HT1080 (cell line): ENCODE measurements around the gene TEX54. TPM values are rescaled to one million over a fixed set of nuclear protein-coding genes. Genes with fewer than 3 reads are reported as not detected.

Experiments used
- DNase-seq: peaks from one replicate; pipeline ENCODE4 v3.0.0-alpha.2; 2015; ENCODE audit warnings: low read depth
- small RNA-seq: library from RNA; depleted of rRNA; stranded (forward); fragments of <200 nt; gene quantifications from one replicate; pipeline ENCODE3, GENCODE V24; 2014
- total RNA-seq: library from RNA; depleted of rRNA; stranded (reverse); fragments of >200 nt; shearing (Covaris generic); gene quantifications from 2 replicates; pipeline ENCODE4 v1.2.3, GENCODE V29; 2014; rRNA removed

TEX54 gene
- total RNA-seq, 1 experiment from 2014 or later = 0.66 TPM

DNA sequence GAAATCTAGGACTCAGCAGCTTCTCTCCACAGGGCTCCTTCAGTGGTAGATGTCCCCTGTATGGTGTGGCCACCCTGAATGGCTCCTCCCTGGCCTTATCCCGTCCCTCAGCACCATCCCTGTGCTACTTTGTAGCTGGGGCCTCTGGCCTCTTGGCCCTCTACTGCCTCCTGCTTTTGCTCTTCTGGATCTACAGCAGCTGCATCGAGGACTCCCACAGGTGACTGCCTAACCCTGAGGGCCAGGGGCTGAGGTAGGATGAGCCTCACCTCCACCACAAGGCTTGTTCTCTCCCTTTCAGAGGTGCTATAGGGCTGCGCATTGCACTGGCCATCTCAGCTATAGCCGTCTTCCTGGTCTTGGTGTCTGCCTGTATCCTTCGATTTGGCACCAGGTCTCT, 43.6 kb downstream of the TEX54 start:
- no peak for DNase-seq

DNA sequence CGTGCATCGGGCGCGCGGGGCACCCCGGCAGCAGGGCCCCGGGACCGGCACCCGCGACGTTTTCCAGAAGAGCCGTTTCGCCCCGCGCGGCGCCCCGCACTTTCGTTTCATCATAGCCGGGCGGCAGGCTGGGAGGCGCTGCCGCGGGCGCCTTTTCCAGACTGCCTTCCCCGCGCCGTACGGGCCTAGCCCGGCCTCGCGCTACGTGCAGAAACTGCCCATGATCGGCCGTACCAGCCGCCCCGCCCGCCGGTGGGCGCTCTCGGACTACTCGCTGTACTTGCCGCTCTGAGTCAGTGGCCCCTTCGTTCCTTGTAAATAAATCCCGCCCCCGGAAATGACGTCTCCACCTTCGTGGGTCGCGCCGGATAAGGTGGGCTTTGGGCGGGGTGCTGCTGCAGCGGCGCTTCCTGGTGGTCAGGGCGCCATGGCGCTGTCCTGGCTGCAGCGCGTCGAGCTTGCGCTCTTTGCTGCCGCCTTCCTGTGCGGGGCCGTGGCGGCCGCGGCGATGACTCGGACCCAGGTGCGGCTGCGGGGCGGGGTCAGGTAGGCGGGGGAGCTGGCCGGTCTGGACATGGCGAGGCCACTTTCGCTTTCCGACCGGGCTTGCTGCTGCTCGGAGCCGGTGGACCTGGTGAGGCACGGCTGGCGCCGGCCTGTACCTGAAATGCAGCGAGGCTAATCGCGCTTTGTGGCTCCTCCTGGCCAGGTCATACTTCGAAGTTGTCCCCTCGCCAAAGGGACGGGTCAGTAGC, 45.5 kb downstream of the TEX54 start, which contains the start of gene TMEM179B:
Gene TMEM179B (plus strand): TSS at position 398 of the 755 bp plus-strand sequence. CDS start 30 bp downstream, at position 428.
- DNase-seq = peak; percentile 98

DNA sequence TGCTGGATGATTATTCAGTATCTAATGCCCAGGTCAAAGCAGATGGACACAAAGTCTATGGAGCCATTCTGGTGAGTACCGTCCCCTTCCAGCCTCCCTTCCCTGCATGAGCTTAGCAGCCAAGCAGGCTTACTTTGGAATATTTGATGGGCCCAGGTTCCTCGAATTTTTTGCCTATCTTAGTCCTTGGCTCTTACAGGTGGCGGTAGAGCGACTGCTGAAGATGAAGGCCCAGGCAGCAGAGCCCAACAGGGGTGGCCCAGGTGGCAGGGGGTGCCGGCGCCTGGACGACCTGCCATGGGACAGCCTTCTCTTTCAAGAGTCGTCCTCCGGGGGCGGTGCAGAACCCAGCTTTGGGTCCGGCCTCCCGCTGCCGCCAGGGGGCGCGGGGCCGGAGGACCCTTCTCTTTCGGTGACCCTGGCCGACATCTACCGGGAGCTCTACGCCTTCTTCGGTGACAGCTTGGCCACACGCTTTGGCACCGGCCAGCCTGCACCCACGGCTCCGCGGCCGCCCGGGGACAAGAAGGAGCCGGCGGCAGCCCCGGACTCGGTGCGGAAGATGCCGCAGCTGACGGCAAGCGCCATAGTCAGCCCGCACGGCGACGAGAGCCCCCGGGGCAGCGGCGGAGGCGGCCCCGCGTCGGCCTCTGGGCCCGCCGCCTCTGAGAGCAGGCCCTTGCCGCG, 46.2 kb downstream of the TEX54 start:
- DNase-seq = peak; percentile 82

- DNase-seq = no peak
Measured at GRCh38 chr11:62782753-62783152, 49.9 kb downstream of the TEX54 start.

Small RNAs within 50 kb of the gene (small RNA-seq; reads per million reads assigned to genes)
- not detected for gene MIR6514
- gene RF00099 = not detected
- not detected for gene RNU6-118P
- gene SNORD22 = not detected
- gene SNORD26 = not detected
- not detected for gene SNORD27
- gene SNORD28 = not detected
- 6,003 reads per million, percentile 99 among the genes with 10 or more reads in this experiment for gene SNORD30

Other genes with a start within 250 kb of the TEX54 start
- 19.6 and 21.0 TPM in 2 replicates for gene TUT1, start 241.3 kb downstream of the TEX54 start, total RNA-seq
- 179 and 193 TPM in 2 replicates for gene MTA2, start 231.0 kb downstream of the TEX54 start, total RNA-seq
- gene EML3, start 220.1 kb downstream of the TEX54 start, total RNA-seq = 27.5 and 28.7 TPM in 2 replicates
- gene ROM1, start 219.6 kb downstream of the TEX54 start, total RNA-seq = 3.3 and 7.7 TPM in 2 replicates
- 63.8 and 67.2 TPM in 2 replicates for gene B3GAT3, start 210.9 kb downstream of the TEX54 start, total RNA-seq
- 191 and 221 TPM in 2 replicates for gene GANAB, start 186.2 kb downstream of the TEX54 start, total RNA-seq
- 33.8 and 41.9 TPM in 2 replicates for gene INTS5, start 179.5 kb downstream of the TEX54 start, total RNA-seq
- 239 and 266 TPM in 2 replicates for gene C11orf98, start 167.6 kb downstream of the TEX54 start, total RNA-seq
- gene CSKMT, start 167.5 kb downstream of the TEX54 start, total RNA-seq = 31.0 and 33.5 TPM in 2 replicates
- gene UQCC3, start 161.2 kb downstream of the TEX54 start, total RNA-seq = 28.6 and 38.0 TPM in 2 replicates
- 4.8 and 6.6 TPM in 2 replicates for gene LBHD1, start 160.6 kb downstream of the TEX54 start, total RNA-seq
- 128 and 144 TPM in 2 replicates for gene UBXN1, start 153.8 kb downstream of the TEX54 start, total RNA-seq
- 0.13 and 0.20 TPM in 2 replicates for gene LRRN4CL, start 143.3 kb downstream of the TEX54 start, total RNA-seq
- gene BSCL2, start 125.4 kb downstream of the TEX54 start, total RNA-seq = 18.8 and 19.2 TPM in 2 replicates
- gene GNG3, start 125.2 kb downstream of the TEX54 start, total RNA-seq = not detected in 2 replicates
- gene HNRNPUL2, start 105.4 kb downstream of the TEX54 start, total RNA-seq = 4.1 and 9.3 TPM in 2 replicates
- gene TTC9C, start 104.4 kb downstream of the TEX54 start, total RNA-seq = 55.6 and 67.9 TPM in 2 replicates
- gene ZBTB3, start 78.7 kb downstream of the TEX54 start, total RNA-seq = 9.2 and 9.8 TPM in 2 replicates
- gene POLR2G, start 71.3 kb downstream of the TEX54 start, total RNA-seq = 92.6 and 143 TPM in 2 replicates
- 27.0 and 29.2 TPM in 2 replicates for gene TAF6L, start 61.4 kb downstream of the TEX54 start, total RNA-seq
- 112 and 181 TPM in 2 replicates for gene TMEM179B, start 45.4 kb downstream of the TEX54 start, total RNA-seq
- gene TMEM223, start 40.8 kb downstream of the TEX54 start, total RNA-seq = 46.4 and 47.4 TPM in 2 replicates
- 27.4 and 46.3 TPM in 2 replicates for gene NXF1, start 27.4 kb downstream of the TEX54 start, total RNA-seq
- gene STX5, start 790 bp downstream of the TEX54 start, total RNA-seq = 32.8 and 34.0 TPM in 2 replicates
- gene WDR74, start 6.7 kb upstream of the TEX54 start, total RNA-seq = 145 and 176 TPM in 2 replicates
- gene SLC3A2, start 48.1 kb upstream of the TEX54 start, total RNA-seq = 275 and 289 TPM in 2 replicates
- not detected in 2 replicates for gene CHRM1, start 88.5 kb upstream of the TEX54 start, total RNA-seq
- gene SLC22A6, start 152.1 kb upstream of the TEX54 start, total RNA-seq = not detected in 2 replicates
- gene SLC22A8, start 183.0 kb upstream of the TEX54 start, total RNA-seq = not detected in 2 replicates